ENCODE data around the gene LRFN2. TPM values are rescaled to one million over a fixed set of nuclear protein-coding genes. Genes with fewer than 3 reads are reported as not detected.

LRFN2 gene
- polyA plus RNA-seq, 1 of the 3 experiments (the other 2 are of a cell fraction) = 0.02 TPM

- ChIA-PET CTCF (interaction anchor here (0.8 to 2.2 kb wide), 3 partner anchors 8 to 20 kb away, joined by 3 to 6 read pairs (median 4); no protein-coding TSS in a partner anchor), POLR2A (no interaction called here)
- WGBS (ENCODE audit: low lambda C conversion rate) = 75% methylated on average over 4 of the region's 5 CpGs
- Histone ChIP-seq H3K79me2 (ENCODE audit: insufficient read depth) (no peaks in the 10 kb centered on the region), H3K27me3 (ENCODE audit: insufficient read depth) (no peaks in the 10 kb centered on the region), H3K27ac (ENCODE audit: low read depth in 2 of 2, low read length in 1 of 2) (no peak overlapping the region), H3K9me3 (no peaks in the 10 kb centered on the region), H3K4me1 (ENCODE audit: control insufficient read depth in 1 of 2, insufficient read depth in 2 of 2, low read depth in 1 of 2, low read length in 1 of 2) (peaks cover 0 to 13% of the 10 kb centered on the region in 2 experiments; a peak in 2 of 4 replicates), H3K4me3 (ENCODE audit: low read depth in 2 of 2, low read length in 1 of 2) (no peak overlapping the region), H3K9ac (no peak overlapping the region), H3K36me3 (replicated peaks in 1 of 2; ENCODE audit: control insufficient read depth in 1 of 2, insufficient read depth in 2 of 2, low read length in 1 of 2) (no peaks in the 10 kb centered on the region), H3F3A (replicated peaks; ENCODE audit: insufficient read depth) (no peaks in the 10 kb centered on the region), H2AFZ (ENCODE audit: low read depth) (no peak overlapping the region), H3K9me2 (no peaks in the 10 kb centered on the region), H4K20me1 (ENCODE audit: insufficient read depth) (no peaks in the 10 kb centered on the region), H3K4me2 (no peak overlapping the region)
- TF ChIP-seq SIN3A (IDR thresholded peaks at IDR 0.05; ENCODE audit: borderline replicate concordance, low read depth, low read length) (no peak), EZH2phosphoT487 (IDR thresholded peaks at IDR 0.05; ENCODE audit: borderline replicate concordance, low read depth) (no peak), TAF1 (IDR thresholded peaks at IDR 0.05; ENCODE audit: borderline replicate concordance, low read depth, low read length) (no peak), NFIC (IDR thresholded peaks at IDR 0.05; ENCODE audit: borderline replicate concordance) (no peak), MEF2A (IDR thresholded peaks at IDR 0.05; ENCODE audit: borderline replicate concordance, low read depth) (no peak), POLR2AphosphoS5 (IDR thresholded peaks at IDR 0.05; ENCODE audit: low read depth, low read length) (no peak), ZBTB33 (IDR thresholded peaks at IDR 0.05; ENCODE audit: borderline replicate concordance, low read depth) (no peak), YY1 (IDR thresholded peaks at IDR 0.05; ENCODE audit: low read depth) (no peak), USF1 (IDR thresholded peaks at IDR 0.05; ENCODE audit: borderline replicate concordance, low read depth) (no peak), PBX3 (IDR thresholded peaks at IDR 0.05) (no peak), FOXJ3 (CRISPR knock-in tag; IDR thresholded peaks at IDR 0.05) (no peak), EP300 (IDR thresholded peaks at IDR 0.05; ENCODE audit: borderline replicate concordance in 1 of 2, low read depth in 1 of 2, low read length in 1 of 2) (no peak), FOXM1 (IDR thresholded peaks at IDR 0.05; ENCODE audit: low read depth) (no peak), MAX (IDR thresholded peaks at IDR 0.05; ENCODE audit: low read depth) (no peak), RXRA (IDR thresholded peaks at IDR 0.05; ENCODE audit: borderline replicate concordance, low read depth) (no peak), MXI1 (IDR thresholded peaks at IDR 0.05; ENCODE audit: low read depth, low read length) (no peak), TCF12 (IDR thresholded peaks at IDR 0.05) (no peak)
- DNase-seq = no peak
Observed at GRCh38 chr6:40556023-40556422, 31.1 kb downstream of the LRFN2 start.
